ENCODE results near the gene EPHB4.
"Not testable (repeated sequence)": the region's sequence is repeated elsewhere in the genome, so short reads cannot be mapped to it uniquely, and the experiment has no call there.

Gene EPHB4

GRCh38 chr7:100819586-100819985 is 7.7 kb downstream of the EPHB4 start:
- no peak for FAIRE-seq

GRCh38 chr7:100818825-100819224 is 8.5 kb downstream of the EPHB4 start:
- FAIRE-seq, result no peak

DNA sequence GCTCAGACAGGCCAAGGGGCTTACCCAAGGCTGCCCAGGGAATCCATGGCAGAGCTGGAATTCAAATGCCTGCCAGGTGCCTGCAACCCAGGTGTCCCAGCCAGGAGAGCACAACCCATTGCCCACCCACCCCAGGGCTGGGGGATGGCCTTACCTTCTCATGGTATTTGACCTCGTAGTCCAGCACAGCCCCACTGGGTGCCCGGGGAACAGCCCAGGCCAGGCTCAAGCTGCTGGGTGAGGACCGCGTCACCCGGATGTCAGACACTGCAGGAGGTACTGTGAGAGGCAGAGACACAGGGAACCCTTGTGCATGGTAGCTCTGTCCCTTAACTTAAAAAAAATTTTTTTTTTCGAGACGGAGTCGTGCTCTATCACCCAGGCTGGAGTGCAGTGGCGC is 9.0 kb downstream of the EPHB4 start:
- no peak for FAIRE-seq

DNA sequence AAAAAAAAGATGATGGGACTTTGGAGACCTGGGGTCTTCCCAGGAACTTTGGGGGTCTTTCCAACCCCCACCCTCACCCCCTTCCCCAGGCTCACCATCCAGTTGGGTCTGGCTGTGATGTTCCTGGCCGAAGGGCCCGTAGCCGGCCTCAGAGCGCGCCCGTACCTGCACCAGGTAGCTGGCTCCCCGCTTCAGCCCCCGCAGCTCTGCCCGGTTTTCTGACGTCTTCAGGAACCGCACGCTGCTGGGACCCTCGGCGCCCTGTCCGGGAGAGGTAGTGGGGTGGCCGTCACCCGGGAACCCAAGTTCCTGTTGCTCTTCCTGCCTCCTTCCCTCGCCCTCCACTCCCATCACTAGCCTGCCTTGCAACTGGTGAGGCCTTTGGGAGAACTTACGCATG is 10.2 kb downstream of the EPHB4 start:
- no peak for FAIRE-seq

- FAIRE-seq, result not testable (repeated sequence)
Observed at GRCh38 chr7:100816515-100816914, 10.8 kb downstream of the EPHB4 start.

DNA sequence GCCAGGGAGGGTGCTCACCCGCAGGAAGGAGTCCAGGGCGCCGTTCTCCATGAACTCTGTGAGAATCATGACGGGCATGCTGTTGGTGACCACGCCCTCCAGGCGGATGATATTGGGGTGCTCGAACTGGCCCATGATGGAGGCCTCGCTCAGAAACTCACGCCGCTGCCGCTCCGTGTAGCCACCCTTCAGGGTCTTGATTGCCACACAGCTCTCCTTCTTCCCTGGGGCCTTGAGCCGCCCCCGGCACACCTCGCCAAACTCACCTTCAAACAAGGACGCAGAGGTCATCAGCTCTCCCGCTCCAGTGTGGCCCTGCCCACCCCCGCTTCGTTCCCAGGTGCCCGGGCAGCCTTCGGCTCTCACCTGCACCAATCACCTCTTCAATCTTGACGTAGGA is 14.6 kb downstream of the EPHB4 start:
- FAIRE-seq, result no peak

- no peak for FAIRE-seq
Observed at GRCh38 chr7:100811480-100811879, 15.8 kb downstream of the EPHB4 start.

DNA sequence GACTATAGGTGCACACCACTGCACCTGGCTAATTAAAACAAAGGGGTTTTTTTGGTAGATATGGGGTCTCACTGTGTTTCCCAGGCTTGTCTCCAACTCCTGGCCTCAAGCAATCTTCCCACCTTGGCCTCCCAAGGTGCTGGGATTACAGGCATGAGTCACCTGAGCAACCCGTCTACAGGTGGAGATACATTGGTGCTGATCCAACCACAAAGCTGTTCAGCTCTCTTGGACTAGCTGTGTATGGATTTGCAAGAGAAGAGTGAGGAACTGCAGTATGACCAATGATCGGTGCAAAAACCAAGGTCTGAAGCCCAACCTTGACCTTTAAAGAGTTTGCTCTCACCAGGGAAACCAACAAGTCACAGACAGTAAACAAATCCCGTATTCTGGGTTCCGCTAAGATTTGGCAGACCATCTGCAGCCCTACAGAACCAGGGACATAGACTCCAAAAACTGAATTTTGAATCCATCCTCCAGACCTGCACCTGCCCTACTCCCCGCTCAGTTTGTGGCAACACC is 18.9 kb downstream of the EPHB4 start:
- FAIRE-seq, result no peak

DNA sequence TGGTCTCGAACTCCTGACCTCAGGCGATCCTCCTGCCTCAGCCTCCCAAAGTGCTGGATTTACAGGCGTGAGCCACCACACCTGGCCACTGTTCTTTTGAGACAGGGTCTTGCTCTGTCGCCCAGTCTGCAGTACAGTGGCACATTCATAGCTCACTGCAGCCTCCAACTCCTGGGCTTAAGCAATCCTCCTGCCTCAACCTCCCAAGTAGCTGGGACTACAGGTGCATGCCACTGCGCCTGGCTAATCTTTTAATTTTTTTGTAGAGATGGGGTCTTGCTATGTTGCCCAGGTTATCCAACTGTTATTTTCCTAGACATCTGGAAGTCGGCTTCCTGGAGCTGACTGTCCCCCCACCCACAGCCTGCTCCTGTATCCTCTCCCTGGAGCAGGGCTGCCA is 20.4 kb downstream of the EPHB4 start:
- FAIRE-seq, result not testable (repeated sequence)

DNA sequence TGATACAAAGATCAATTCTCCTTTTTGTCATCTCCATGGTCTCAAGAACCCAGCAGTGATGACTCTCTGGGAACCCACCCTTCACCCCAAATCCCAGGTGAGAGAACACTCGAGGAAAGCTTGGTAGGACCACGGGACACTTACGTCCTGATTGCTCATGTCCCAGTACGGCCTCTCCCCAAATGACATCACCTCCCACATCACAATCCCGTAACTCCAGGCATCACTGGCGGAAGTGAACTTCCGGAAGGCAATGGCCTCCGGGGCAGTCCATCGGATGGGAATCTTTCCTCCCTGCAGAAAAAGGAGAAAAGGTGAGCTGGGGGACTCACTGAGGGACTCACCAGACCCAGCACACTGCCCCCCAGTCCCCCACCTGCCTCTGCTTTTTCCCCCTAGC is 21.0 kb downstream of the EPHB4 start:
- no peak for FAIRE-seq

- no peak for FAIRE-seq
Observed at GRCh38 chr7:100804681-100805431, 22.5 kb downstream of the EPHB4 start.

DNA sequence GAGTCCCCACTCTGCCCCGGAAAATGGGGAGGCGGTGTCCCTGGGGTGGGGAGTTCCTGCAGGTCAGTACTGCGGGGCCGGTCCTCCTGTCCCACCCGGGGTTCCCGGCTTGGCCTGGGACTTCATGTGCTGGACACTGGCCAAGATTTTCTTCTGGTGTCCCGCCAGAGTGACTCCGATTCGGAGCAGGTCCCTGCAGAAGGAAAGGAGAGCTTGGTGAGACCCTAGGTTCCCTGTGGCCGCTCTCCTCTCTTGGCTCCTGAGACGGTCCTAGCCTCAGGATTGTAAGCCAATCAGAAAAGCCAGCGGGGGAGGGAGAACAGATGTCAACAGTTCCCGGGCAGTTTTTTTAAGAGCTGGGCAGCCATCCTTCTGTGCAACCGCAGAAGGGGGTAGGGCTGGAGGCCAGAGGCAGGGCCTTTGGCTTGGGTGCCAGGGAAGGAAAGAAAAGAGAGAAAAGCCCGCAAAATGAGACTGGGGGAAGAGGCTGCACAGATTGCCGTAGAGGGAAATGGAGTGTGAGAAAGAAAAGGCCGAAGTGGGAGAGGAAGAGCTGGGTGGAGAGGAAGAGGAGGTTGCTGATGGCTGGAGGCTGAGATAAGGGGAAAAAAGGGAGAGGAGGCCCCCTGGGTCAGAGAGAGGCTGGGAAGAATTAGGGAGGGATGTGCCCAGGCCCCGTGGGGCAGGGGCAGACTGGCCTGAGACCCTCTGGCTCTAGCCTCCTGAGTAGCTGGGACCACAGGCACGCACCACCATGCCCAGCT is 23.7 kb downstream of the EPHB4 start:
- no peak for FAIRE-seq

- FAIRE-seq, result no peak
Observed at GRCh38 chr7:100802951-100803350, 24.4 kb downstream of the EPHB4 start.

DNA sequence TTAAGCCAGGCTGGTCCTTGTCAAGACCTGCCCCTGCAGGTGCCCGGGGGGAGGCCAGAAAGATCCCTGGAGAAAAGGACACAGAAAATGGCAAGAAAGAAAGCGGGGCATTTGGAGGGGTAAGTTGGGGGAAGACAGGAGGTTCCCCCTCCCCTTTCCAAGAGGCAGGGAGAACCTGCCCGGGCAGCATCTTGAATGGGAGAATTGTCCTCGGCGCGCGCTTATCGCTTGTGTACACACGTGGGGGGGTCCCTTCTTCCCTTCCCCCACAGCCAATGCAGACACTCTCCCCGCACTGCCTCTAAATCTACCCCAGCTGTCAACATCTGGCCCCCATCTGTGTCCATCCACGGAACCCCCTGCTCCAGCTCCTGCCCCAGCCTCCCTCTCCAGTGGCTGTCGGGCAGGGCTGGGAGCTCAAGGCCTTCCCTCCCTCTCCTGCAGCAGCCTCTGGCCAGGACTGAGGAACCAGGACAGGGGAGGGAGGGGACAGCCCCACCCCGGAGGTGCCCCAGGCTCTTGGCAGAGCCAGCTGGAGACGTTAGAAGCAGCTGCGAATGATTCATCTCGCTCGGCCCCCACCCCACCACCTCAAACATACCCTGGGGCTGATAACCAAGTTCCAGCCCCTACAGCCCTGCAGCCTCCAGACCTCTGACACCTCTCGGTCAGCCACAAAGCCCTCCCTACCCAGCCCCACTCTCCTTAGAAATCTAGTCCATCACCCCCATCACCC is 25.3 kb downstream of the EPHB4 start:
- FAIRE-seq, result no peak

DNA sequence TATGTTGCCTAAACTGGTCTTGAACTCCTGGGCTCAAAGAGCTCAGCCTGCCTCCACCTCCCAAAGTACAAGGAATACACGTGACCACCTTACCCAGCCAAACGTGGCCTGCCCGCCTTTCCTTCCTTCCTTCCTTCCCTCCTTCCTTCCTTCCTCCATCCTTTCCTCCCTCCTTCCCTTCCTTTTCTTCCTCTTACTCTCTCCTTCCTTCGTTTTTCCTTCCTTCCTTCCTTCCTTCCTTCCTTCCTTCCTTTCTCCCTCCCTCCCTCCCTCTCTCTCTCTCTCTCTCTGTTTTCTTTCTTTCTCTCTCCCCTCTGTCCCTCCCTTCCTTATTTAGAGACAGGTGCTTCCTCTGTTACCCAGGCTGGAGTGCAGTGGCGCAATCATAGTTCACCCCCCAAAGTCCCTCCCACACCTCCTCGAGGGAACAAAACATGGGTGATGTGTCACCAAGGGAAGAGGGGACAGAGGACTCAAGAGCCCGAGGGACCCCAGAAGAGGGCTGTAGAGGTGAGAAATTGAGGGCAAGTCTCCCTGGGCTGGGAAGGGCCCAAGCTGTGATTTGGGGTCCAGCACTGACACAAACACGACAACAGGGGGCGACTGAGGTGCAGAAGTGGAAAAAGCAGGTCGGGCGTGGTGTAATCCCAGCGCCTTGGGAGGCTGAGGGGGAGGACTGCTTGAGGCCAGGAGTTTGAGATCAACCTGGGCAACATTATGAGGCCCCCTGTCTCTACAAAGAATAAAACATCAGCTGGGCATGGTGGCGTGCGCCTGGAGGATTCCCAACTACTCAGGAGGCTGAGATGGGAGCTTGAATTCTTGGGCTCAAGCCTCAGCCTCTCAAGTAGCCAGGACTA is 28.1 kb downstream of the EPHB4 start:
- FAIRE-seq, result no peak

- FAIRE-seq, result no peak
Observed at GRCh38 chr7:100794741-100795140, 32.6 kb downstream of the EPHB4 start.

DNA sequence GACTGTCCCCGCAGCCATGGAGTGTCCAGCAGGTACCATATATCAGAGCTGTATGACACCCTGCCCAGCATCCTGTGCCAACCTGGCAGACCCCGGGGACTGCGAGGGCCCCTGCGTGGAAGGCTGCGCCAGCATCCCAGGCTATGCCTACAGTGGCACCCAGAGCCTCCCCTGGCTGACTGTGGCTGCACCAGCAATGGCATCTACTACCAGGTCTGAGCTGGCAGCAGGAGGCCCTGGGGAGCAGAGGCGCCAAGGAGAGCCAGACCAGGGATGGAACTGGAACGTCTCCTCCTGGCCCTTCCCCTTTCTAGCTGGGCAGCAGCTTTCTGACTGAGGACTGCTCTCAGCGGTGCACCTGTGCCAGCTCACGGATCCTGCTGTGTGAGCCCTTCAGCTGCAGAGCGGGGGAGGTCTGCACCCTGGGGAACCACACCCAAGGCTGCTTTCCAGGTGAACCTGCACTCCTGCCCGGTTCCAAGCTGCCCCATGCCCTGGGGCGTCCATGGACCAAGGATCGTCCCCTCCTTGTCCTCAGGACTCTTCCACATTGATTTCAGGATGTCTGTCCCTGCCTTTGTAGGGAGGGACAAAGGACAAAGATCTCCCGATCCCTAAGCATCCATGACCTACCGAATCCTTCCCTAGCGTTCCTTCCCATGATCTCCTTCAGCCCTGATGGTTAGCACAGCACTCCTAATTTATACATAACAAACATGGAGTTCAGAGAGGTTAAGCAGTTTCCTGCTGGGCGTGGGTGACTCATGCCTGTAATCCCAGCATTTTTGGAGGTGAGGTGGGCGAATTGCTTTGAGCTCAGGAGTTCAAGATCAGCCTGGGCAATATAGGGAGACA is 33.3 kb downstream of the EPHB4 start:
- FAIRE-seq, result no peak

DNA sequence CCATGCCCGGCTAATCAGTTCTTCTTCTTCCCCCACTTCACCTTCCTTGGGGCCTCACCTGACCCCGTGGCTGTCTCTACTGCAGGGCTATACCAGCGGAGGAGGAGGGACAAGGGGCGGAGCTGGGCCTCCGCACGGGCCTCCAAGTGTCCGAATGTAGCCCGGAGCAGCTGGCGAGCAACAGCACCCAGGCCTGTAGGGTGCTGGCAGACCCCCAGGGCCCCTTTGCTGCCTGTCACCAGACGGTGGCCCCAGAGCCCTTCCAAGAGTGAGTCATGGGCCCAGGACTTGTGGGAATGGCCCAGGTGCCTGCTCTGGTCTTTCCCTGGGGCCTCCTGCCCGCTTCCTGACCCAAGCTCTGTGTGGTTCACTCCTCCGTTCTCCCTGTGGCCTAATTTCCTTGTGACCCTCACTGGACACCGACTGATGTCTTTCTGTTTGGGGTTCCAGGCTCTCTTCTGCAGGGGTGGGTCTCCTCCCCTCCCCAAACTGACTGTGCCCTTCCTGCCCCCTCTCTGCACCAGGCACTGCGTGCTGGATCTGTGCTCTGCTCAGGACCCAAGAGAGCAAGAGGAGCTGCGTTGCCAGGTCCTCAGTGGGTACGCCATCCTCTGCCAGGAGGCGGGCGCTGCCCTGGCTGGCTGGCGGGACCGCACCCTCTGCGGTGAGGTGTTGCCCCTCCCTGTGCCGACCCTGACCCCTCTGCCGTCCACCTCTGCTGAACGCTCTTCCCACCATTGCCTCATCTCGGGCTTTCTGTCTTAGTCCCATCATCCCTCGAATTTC is 35.2 kb downstream of the EPHB4 start:
- no peak for FAIRE-seq

- no peak for FAIRE-seq
Observed at GRCh38 chr7:100789055-100789454, 38.3 kb downstream of the EPHB4 start.

DNA sequence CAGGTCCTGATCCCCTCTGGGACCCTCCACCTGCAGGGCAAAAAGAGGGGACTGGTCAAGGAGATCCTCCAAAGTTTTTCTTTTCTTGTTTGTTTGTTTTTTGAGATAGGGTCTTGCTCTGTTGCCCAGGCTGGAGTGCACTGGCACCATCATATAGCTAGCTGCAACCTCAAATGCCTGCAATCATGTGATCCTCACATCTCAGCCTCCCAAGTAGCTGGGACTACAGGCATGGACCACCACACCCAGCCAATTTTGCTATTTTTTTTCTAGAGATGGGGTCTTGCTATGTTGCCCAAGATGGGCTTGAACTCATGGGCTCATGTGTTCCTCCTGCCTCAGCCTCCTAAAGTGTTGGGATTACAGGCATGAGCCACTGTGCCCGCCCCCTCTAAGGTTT is 41.0 kb downstream of the EPHB4 start:
- FAIRE-seq, result no peak

GRCh38 chr7:100785878-100786277 is 41.4 kb downstream of the EPHB4 start:
- FAIRE-seq, result no peak
